Measurements from ENCODE around the gene KANK4.

KANK4 gene

DNA sequence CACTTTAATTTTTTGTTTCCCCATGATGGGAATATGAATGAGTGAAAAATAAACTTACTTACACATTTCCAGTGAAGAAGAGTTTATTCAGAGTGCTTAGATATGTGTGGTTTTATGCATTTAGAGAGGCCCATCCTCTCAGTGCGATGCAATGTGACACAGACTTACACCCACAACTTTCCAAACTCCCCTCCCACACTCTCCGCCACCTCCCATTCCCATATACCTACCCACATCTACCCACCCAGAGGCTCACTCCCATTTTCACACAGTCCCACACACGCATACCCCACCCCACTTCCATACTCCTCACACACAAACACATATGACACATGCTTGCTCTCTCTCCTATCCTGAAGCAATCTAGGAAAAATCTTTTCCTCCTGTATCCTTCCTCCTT is 21.9 kb upstream of the KANK4 start:
- H3K4me3 ChIP-seq (ENCODE audit: low read depth, low read length): no peak overlapping the region
- TF ChIP-seq, protein P1, sequence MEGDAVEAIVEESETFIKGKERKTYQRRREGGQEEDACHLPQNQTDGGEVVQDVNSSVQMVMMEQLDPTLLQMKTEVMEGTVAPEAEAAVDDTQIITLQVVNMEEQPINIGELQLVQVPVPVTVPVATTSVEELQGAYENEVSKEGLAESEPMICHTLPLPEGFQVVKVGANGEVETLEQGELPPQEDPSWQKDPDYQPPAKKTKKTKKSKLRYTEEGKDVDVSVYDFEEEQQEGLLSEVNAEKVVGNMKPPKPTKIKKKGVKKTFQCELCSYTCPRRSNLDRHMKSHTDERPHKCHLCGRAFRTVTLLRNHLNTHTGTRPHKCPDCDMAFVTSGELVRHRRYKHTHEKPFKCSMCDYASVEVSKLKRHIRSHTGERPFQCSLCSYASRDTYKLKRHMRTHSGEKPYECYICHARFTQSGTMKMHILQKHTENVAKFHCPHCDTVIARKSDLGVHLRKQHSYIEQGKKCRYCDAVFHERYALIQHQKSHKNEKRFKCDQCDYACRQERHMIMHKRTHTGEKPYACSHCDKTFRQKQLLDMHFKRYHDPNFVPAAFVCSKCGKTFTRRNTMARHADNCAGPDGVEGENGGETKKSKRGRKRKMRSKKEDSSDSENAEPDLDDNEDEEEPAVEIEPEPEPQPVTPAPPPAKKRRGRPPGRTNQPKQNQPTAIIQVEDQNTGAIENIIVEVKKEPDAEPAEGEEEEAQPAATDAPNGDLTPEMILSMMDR (IDR thresholded peaks at IDR 0.05; ENCODE audit: low read depth, low read length): no peak
- DNase-seq (ENCODE audit: low read depth, low spot score): no peak
- in situ Hi-C loops (cut with HindIII; ENCODE audit: low sequenced_read_pairs): no loop called here

DNA sequence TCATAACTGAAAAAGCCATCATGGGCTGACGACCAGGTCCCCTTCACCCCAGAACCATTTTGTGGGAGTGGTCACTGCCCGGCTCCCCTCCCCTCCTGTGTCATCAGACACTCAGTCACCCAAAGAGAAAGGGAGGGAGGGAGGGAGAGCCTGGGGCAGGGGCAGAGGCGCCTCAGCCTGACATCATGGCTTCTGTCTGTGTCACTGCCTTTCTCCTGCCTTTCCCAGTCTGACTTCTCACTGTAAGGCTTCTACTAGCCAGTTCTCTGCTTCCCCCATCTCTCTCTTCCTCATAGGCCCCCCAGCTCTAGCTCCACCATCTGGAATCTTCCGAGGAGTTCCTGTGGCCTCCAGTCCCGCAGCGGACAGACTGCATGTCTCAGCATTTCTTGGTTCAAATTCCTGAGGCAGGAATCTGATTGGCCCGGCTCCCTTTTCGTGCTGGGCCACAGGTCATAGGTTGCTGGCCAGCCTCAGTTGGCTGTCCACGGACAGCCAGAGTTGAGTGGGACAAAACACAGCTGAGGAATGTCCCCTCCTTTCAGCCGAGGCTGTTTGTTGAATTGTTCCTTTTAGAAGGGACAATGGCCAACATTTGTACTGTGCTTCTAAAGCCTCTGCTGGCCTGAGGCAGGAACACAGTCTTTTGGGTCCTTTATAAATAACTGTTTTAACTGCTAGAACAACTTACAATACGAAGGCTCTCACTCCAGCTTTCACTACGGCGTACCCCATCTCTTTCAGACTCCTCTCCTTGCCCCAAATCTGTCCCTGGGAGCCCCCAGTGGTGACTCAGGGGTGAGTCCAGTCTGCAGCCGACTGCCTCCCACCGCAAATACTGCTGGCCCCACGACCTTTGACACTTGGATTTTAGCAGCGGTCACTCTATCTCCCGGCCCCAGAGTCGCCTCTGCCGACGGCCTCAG is 18.7 kb upstream of the KANK4 start:
- no peak for DNase-seq (ENCODE audit: low read depth, low spot score)
- in situ Hi-C loops (cut with HindIII; ENCODE audit: low sequenced_read_pairs): no loop called here
- TF ChIP-seq, protein P1 (IDR thresholded peaks at IDR 0.05; ENCODE audit: low read depth, low read length): no peak
- no peak overlapping the region for H3K4me3 ChIP-seq (ENCODE audit: low read depth, low read length)

DNA sequence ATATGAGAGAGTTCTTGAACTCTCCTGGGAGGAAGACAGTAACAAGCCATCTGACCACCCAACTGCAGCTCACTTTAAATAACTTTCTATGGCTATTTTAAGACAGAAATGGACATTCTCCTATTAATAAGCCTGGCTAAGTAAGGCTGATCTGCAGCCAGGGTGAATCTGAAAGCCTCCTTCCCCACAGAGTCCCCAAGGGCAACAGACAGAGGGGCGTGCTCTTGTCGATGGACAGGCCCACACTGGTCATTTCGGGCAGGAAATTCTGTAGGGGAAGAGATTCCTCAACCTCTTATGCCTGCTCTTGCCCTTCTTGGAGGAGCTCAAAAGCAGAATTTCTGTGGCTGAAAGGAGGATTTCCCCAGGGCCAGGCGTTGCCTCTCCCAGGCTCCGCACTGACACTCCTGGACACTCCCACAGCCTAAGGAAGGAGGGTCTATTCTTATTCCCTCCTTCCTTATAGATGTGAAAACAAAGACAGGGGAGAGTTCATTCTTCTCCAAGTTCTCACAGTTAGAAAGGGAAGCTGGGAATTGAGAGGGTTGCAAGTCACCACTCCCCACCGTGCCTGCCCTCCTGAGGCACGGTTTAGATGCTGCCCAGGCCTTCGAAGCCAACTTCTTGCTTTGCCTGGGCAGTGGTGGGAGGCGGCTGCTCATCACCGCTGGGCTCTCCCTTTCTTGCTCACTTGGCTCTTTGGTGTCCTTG is 17.9 kb upstream of the KANK4 start:
- no peak for DNase-seq (ENCODE audit: low read depth, low spot score)
- in situ Hi-C loops (cut with HindIII; ENCODE audit: low sequenced_read_pairs): no loop called here
- TF ChIP-seq, protein P1 (IDR thresholded peaks at IDR 0.05; ENCODE audit: low read depth, low read length): no peak
- H3K4me3 ChIP-seq (ENCODE audit: low read depth, low read length): no peak overlapping the region

DNA sequence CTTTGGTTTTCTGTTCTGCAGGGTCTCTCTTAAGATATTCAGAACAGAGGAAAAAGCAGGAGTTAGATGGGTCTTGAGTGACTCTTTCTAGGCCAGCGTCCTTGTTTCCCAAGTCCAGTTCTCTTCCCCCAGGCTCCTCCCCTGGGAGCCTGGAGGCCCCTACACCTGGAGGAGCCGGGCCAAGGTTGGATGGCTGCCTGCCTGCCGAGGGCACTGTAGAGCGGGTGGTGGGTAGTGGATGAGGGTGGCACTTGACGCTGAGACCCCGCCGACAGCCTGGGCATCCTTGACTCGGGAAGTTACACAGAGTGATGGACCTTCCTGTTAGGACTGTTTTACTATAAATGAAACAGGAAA is 17.4 kb upstream of the KANK4 start:
- no peak for DNase-seq (ENCODE audit: low read depth, low spot score)
- H3K4me3 ChIP-seq (ENCODE audit: low read depth, low read length): no peak overlapping the region
- in situ Hi-C loops (cut with HindIII; ENCODE audit: low sequenced_read_pairs): no loop called here
- TF ChIP-seq, protein P1 (IDR thresholded peaks at IDR 0.05; ENCODE audit: low read depth, low read length): no peak

DNA sequence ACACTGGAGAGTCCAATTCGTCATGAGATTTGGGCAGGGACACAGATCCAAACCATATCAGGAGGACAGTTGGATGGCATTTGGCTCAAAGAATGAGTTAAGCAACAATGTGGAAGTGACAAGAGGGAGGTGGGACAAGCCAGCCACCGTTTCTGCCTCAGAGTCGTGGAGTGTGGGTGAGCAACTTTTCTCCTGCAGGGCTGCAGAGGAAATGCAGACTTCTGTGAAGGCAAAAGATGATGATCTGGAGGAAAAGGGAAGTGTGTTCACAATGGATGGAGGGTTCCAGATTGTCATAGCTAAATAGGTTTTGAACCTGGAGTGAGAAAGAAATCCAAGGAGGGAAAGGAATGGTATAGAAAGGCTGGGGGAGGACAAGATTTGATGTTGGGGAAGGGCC is 16.4 kb upstream of the KANK4 start:
- in situ Hi-C loops (cut with HindIII; ENCODE audit: low sequenced_read_pairs): no loop called here
- no peak for DNase-seq (ENCODE audit: low read depth, low spot score)
- TF ChIP-seq, protein P1 (IDR thresholded peaks at IDR 0.05; ENCODE audit: low read depth, low read length): no peak

DNA sequence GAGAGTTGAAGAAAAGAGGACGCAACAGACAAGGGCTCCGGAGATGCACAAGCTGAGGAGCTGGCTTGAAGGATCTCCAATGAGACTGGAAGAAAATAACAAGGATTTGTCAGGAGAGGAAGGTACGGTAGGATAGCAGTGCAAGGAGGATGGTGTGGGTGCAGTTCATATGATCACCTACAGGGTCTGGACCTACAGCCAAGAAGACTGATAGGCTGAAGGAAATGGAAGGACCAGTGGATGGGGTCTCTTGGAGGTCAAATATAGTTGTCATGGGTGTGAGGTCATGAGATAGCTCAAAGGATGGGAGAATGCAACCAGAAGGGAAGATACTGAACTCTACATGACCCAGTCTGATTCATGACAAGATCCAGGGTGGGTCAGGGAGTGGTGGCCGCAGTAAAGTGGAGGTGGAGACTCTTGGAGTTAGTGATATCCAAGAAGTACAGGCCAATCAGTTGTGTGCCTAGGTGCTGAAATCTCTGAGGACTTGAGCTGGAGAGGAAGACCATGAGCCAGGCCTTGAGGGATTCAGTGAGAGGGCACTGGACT is 15.3 kb upstream of the KANK4 start:
- in situ Hi-C loops (cut with HindIII; ENCODE audit: low sequenced_read_pairs): no loop called here
- TF ChIP-seq, protein P1 (IDR thresholded peaks at IDR 0.05; ENCODE audit: low read depth, low read length): no peak

More for the DNA sequence above, 16.4 kb upstream of the KANK4 start:
- no peak overlapping the region for H3K4me3 ChIP-seq (ENCODE audit: low read depth, low read length)

More for the DNA sequence above, 15.3 kb upstream of the KANK4 start:
- no peak for DNase-seq (ENCODE audit: low read depth, low spot score)
- H3K4me3 ChIP-seq (ENCODE audit: low read depth, low read length): no peak overlapping the region
